Measurements from ENCODE around the gene ENPP7. TPM values are rescaled to one million over a fixed set of nuclear protein-coding genes. Genes with fewer than 3 reads are reported as not detected.

ENPP7 gene
- total RNA-seq, 1 experiment from 2014 or later: not detected

DNA sequence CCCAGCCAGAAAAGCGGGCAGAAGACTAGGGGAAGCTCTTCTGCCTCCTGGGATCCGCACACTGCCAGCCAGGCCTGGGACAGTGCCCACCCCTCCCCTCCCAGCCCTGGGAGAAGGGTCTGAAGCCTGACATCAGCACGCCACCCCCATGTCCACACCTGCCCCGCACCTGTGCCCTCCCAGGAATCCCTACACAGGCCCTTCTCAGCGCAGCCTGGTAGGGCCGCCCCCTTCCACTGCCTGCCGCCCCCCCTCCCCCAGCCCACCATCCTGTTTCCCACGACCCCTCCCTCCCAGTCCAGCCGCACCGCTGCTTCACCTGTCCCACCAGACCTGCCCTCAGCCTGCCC, 10.6 kb downstream of the ENPP7 start:
- H3K9ac ChIP-seq (ENCODE audit: low read length): no peak overlapping the region
- H3K9me2 ChIP-seq (ENCODE audit: insufficient read depth): no peaks in the 10 kb centered on the region
- ChIA-PET CTCF (interaction anchor here (0.9 to 3.1 kb wide), 23 partner anchors 8 to 252 kb away, joined by 3 to 31 read pairs (median 5); partner anchors contain the start of genes CBX2, CBX4 and CBX8), POLR2A (interaction anchor here (1.2 kb wide), 1 partner anchor 98 kb away, joined by 4 read pairs; the partner anchor contains the start of gene CBX4), RAD21 (ENCODE audit: low non-redundant PET in 1 of 2, low total read pairs in 2 of 2, uncharacterized antibody in 2 of 2, unreplicated experiment in 2 of 2) (interaction anchor here in 1 of 2 experiments (1.3 kb wide), 1 partner anchor 48 kb away, joined by 5 read pairs; no protein-coding TSS in a partner anchor)
- H3K27ac ChIP-seq (ENCODE audit: low read depth, low read length): no peak overlapping the region
- no peaks in the 10 kb centered on the region for H3K9me3 ChIP-seq (ENCODE audit: control insufficient read depth in 1 of 2, insufficient read depth in 1 of 2, low read depth in 1 of 2, low read length in 2 of 2)
- TF ChIP-seq RAD21 (IDR thresholded peaks at IDR 0.05; ENCODE audit: low read depth) (no peak), EZH2 (IDR thresholded peaks at IDR 0.05) (no peak), JUND (IDR thresholded peaks at IDR 0.05) (no peak), ELF1 (IDR thresholded peaks at IDR 0.05; ENCODE audit: borderline replicate concordance, low read depth) (no peak)
- TF ChIP-seq, protein P1, sequence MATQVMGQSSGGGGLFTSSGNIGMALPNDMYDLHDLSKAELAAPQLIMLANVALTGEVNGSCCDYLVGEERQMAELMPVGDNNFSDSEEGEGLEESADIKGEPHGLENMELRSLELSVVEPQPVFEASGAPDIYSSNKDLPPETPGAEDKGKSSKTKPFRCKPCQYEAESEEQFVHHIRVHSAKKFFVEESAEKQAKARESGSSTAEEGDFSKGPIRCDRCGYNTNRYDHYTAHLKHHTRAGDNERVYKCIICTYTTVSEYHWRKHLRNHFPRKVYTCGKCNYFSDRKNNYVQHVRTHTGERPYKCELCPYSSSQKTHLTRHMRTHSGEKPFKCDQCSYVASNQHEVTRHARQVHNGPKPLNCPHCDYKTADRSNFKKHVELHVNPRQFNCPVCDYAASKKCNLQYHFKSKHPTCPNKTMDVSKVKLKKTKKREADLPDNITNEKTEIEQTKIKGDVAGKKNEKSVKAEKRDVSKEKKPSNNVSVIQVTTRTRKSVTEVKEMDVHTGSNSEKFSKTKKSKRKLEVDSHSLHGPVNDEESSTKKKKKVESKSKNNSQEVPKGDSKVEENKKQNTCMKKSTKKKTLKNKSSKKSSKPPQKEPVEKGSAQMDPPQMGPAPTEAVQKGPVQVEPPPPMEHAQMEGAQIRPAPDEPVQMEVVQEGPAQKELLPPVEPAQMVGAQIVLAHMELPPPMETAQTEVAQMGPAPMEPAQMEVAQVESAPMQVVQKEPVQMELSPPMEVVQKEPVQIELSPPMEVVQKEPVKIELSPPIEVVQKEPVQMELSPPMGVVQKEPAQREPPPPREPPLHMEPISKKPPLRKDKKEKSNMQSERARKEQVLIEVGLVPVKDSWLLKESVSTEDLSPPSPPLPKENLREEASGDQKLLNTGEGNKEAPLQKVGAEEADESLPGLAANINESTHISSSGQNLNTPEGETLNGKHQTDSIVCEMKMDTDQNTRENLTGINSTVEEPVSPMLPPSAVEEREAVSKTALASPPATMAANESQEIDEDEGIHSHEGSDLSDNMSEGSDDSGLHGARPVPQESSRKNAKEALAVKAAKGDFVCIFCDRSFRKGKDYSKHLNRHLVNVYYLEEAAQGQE (IDR thresholded peaks at IDR 0.05; ENCODE audit: low read depth): no peak
- 0 out of 2 replicates have a peak, but pooled peaks cover 3% of the 10 kb centered on the region for H3K27me3 ChIP-seq (ENCODE audit: insufficient read depth, low read length)
- ATAC-seq: no peak
- intact Hi-C loops (cut with micrococcal nuclease): no loop called here
- no TSS peak for BruUV-seq (replicated peaks)
- H3K4me3 ChIP-seq (replicated peaks in 1 of 2; ENCODE audit: low read depth in 1 of 2, low read length in 2 of 2): no peak overlapping the region
- H3K79me2 ChIP-seq (ENCODE audit: insufficient read depth, low read length): no peaks in the 10 kb centered on the region
- H3K4me1 ChIP-seq (ENCODE audit: control insufficient read depth in 1 of 2, insufficient read depth in 2 of 2, low read length in 2 of 2): peaks cover 10 to 29% of the 10 kb centered on the region in 2 experiments; a peak in 3 of 4 replicates
- no peak for DNase-seq (ENCODE audit: low read depth, low spot score)
- no peaks in the 10 kb centered on the region for H3K36me3 ChIP-seq (ENCODE audit: control insufficient read depth in 1 of 2, insufficient read depth in 2 of 2, low read length in 2 of 2)
- peak overlapping the region; percentile 68 for H3K4me2 ChIP-seq (ENCODE audit: low read length)
- no peak overlapping the region for H2AFZ ChIP-seq (ENCODE audit: low read depth, low read length, poor library complexity, severe bottlenecking)
- no peaks in the 10 kb centered on the region for H4K20me1 ChIP-seq (ENCODE audit: insufficient read depth)
